Ovary (tissue), 3 donors: ENCODE measurements around the gene PFKL.

Experiments used
- POLR2A ChIP-seq: fragments of 450-650 bp; IDR thresholded peaks from one replicate; pipeline ENCODE4 v1.6.1; 2017; ENCODE audit warnings: antibody characterized with exemption, mild to moderate bottlenecking, moderate library complexity
- TF ChIP-seq, protein P1 (sequence below), 3 donors: fragments of 450-650 bp in 2 of 3; fragments of 200-600 bp in 1 of 3; IDR thresholded peaks; one replicate each; pipeline versions ENCODE4 v1.5.1 to v1.8.0; 2016 to 2022; ENCODE audit warnings: antibody characterized with exemption in 3 of 3, mild to moderate bottlenecking in 1 of 3
- donor health status: DM: no; HTN: no; CAD: no.

DNA sequence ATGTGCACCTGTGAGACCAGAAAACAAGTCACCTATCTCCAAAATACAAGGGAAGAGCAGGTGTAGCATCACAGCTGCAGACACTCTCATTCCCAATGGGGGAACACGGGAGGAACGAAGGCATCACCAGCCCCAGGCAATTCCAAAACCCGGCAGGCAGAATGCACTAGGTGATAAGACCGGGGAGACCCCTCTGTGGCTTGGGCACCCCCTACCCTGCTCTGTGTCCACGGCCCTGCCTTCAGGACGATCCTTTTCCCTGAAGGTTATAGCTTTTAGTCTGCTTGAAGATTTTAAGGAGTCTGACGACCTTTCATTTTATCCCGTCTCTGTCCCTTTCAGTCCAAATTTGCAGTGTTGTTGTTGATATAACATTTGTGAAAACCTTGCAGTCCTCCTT lies 72.8 kb downstream of the PFKL start:
- TF ChIP-seq, protein P1, sequence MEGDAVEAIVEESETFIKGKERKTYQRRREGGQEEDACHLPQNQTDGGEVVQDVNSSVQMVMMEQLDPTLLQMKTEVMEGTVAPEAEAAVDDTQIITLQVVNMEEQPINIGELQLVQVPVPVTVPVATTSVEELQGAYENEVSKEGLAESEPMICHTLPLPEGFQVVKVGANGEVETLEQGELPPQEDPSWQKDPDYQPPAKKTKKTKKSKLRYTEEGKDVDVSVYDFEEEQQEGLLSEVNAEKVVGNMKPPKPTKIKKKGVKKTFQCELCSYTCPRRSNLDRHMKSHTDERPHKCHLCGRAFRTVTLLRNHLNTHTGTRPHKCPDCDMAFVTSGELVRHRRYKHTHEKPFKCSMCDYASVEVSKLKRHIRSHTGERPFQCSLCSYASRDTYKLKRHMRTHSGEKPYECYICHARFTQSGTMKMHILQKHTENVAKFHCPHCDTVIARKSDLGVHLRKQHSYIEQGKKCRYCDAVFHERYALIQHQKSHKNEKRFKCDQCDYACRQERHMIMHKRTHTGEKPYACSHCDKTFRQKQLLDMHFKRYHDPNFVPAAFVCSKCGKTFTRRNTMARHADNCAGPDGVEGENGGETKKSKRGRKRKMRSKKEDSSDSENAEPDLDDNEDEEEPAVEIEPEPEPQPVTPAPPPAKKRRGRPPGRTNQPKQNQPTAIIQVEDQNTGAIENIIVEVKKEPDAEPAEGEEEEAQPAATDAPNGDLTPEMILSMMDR (IDR thresholded peaks at IDR 0.05) = no peak
- no peak for TF ChIP-seq POLR2A
